ENCODE data around the gene CLSTN2. TPM values are rescaled to one million over a fixed set of nuclear protein-coding genes. Genes with fewer than 3 reads are reported as not detected.

CLSTN2 gene
- polyA plus RNA-seq, 4 donors = 0.92 to 2.0 (median 1.5) TPM

GRCh38 chr3:140315955-140316354 is 381.0 kb downstream of the CLSTN2 start:
- DNase-seq (ENCODE audit: low read depth in 4 of 4, low spot score in 2 of 4) = no peak

- DNase-seq (ENCODE audit: low read depth in 4 of 4, low spot score in 2 of 4) = no peak
Observed at GRCh38 chr3:140316466-140316865, 381.5 kb downstream of the CLSTN2 start.

- DNase-seq (ENCODE audit: low read depth in 4 of 4, low spot score in 2 of 4) = no peak
Observed at GRCh38 chr3:140316868-140317400, 381.9 kb downstream of the CLSTN2 start.

GRCh38 chr3:140319739-140320138 is 384.8 kb downstream of the CLSTN2 start:
- DNase-seq (ENCODE audit: low read depth in 4 of 4, low spot score in 2 of 4) = no peak

- DNase-seq (ENCODE audit: low read depth in 4 of 4, low spot score in 2 of 4) = no peak
Observed at GRCh38 chr3:140323561-140323960, 388.6 kb downstream of the CLSTN2 start.

DNA sequence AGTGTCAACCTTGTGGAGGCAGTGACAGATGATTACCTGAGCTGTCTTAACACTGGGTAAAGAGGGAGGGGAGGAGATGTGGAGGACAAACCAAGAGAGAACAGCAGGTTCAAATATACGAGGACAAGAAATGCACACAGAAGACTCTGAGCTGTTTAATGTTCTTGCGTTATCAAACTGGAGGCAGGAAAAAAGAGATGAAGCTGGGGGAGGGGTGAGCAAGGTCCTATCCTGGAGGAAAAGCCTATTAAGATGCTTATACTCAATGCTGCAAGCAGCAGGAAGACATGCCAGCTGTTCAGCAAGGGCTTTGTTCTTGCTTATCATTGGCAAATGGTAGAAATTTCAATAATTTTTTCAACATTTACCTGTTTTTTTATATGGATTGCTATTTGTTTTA is 397.1 kb downstream of the CLSTN2 start:
- DNase-seq (ENCODE audit: low read depth in 4 of 4, low spot score in 2 of 4) = no peak

DNA sequence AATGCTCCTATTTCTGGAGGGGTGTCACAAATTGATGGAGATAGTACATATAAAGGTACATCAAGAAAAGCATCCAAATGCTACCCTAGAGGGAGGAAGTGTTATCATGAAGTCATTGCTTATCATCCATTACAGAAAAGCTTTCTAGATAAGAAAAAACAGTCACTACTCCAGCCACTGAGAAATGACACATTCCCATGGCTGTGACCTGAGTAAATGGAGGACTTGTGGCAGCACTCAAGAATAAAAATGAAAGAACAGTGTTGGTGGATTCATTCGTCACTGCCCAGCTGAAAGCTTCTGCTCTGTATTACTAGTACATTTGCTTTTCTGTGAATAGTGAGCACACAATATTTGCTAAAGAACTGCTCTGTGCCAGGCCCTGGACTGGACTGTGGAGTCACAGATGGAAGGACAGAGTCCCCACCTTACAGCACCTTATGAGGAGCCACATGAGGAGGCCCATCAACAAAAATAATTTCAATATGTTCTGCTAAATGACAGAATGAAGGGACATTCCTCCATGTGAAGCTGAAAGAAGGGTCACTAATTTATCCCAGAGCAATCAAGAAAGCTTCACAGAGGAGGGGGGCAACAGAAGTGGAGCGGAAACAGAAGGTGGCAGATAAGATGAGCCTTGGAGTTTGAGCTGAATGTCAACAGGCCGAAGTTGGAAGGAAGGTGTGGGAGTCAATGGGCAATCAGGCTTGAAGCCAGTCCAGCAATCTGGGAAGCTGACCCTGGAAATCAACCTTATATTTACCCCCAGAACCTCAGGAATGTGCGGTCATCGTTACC is 399.3 kb downstream of the CLSTN2 start:
- no peak for DNase-seq (ENCODE audit: low read depth in 4 of 4, low spot score in 2 of 4)

GRCh38 chr3:140336465-140336864 is 401.5 kb downstream of the CLSTN2 start:
- no peak for DNase-seq (ENCODE audit: low read depth in 4 of 4, low spot score in 2 of 4)

- no peak for DNase-seq (ENCODE audit: low read depth in 4 of 4, low spot score in 2 of 4)
Observed at GRCh38 chr3:140338916-140339315, 403.9 kb downstream of the CLSTN2 start.

DNA sequence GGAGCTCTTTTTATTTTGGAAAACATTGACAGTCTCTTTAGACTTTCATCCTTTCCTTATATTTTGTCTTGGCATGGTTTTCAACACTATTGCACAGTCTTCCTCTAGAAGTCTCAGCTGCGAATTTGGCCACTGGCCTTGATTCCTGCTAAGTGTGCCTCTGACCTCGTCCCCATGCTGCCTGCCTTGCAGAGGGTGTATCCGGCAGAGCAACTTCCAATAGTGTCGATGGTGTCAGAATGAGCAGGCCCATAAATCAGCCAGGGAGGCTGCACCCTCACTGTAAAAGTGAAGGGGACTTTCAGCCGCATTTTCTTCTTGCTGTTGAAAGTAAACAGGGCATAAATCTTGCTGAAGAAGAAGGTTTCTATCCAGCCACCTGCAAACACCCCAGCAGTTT is 406.2 kb downstream of the CLSTN2 start:
- DNase-seq (ENCODE audit: low read depth in 4 of 4, low spot score in 2 of 4) = no peak

- DNase-seq (ENCODE audit: low read depth in 4 of 4, low spot score in 2 of 4) = no peak
Observed at GRCh38 chr3:140341817-140342403, 406.9 kb downstream of the CLSTN2 start.

DNA sequence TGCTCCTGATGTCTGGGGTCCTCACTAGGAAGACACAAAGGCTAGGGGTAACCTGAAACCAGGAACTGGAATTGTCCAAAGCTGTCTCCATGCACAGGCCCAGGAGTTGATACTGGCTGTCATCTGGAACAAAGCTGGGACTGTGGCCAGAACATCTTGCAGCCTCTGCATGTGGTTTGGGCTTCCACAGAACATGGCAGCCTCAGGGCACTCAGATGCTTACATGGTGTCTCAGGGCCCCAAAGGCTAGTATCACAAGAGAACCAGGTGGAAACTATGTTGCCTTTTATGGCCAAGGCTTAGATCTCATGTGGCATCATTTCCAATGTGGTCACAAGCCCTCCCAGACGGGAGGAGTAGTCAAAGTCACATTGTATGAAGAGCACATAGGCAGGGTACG is 407.7 kb downstream of the CLSTN2 start:
- no peak for DNase-seq (ENCODE audit: low read depth in 4 of 4, low spot score in 2 of 4)

- DNase-seq (ENCODE audit: low read depth in 4 of 4, low spot score in 2 of 4) = no peak
Observed at GRCh38 chr3:140343211-140344081, 408.5 kb downstream of the CLSTN2 start.

GRCh38 chr3:140344082-140344454 is 409.1 kb downstream of the CLSTN2 start:
- no peak for DNase-seq (ENCODE audit: low read depth in 4 of 4, low spot score in 2 of 4)

DNA sequence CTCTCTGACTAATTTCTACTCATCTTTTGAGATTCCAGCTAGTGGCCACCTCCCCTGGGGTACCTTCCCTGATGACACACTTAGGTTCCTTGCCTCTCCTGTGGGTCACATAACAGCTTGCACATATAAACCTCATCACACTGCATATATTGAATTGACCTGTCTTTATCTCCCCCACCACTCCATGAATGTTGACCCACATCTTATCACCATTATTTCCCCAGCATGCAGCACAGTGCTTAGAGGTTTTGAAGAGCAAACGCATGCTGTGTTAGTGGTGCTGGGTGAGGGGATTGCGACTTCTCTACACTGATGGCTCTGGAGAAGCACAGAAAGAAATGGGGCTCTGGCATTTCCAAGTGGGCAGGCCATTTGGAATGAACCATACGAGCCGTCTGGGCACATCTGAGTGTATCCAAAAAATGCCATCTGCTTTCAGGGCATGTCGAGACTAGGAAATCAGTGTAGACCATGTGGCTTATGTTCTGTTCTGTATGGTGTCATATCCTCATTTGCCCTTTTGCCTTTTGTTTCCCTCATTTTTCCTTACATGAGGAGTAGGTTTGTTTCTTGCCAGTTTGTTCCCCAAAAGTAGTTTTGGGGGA is 409.7 kb downstream of the CLSTN2 start:
- no peak for DNase-seq (ENCODE audit: low read depth in 4 of 4, low spot score in 2 of 4)

GRCh38 chr3:140347151-140347550 is 412.2 kb downstream of the CLSTN2 start:
- DNase-seq (ENCODE audit: low read depth in 4 of 4, low spot score in 2 of 4) = no peak

DNA sequence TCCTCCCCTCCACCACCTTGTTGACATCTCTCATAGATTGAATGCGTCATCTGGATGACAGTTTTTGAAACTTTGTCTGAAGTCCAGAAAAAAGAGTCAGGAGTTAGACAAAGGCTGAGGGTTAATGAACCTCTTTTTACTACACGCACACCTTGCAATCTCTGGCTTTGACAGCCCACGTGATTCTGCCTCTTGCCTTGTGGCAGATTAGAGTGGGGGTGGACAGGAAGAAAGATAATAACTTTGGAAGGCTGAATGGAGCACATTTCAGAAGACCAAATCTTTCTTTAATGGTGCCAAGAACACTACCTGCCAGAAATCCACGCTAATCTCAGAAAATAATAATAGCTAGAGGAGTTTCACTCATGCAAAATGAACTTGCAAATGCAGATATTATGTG is 415.0 kb downstream of the CLSTN2 start:
- no peak for DNase-seq (ENCODE audit: low read depth in 4 of 4, low spot score in 2 of 4)

DNA sequence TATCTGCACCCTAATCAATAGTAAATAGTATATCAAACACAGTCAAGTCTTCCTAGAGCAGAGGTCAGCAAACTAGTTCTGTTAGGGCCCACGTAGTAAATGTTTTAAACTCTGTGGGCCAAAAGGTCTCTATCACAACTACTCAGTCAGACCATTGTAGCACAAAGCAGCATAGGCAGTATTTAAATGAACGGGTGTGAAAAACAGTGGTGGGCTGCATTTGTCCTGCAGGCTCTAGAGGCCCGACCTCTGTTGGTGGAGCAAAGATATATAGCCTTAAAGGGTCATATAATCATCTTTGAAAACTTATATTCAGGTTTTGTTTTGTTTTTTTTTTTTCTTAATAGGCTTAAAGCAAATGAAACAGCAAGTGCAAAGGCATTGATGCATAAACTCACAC is 416.5 kb downstream of the CLSTN2 start:
- no peak for DNase-seq (ENCODE audit: low read depth in 4 of 4, low spot score in 2 of 4)

GRCh38 chr3:140355481-140355880 is 420.5 kb downstream of the CLSTN2 start:
- no peak for DNase-seq (ENCODE audit: low read depth in 4 of 4, low spot score in 2 of 4)

DNA sequence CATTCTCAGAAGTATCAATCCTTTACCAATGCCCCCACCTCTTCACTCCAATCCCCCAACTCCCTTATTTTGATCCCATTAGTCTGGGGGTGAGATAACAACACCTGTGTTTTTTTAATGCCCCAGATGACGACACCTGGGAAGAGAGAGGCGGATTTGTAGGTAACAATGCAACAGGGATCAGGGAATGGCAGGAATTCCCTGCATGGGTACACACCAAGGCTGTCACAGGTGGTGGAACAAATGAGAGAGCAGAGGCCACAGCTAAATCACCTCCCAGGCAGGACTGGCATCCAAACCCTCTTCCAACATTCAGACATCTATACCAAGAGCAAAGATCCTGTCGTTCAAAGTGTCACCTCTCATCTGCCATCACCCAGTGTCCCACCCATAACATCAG is 423.7 kb downstream of the CLSTN2 start:
- DNase-seq (ENCODE audit: low read depth in 4 of 4, low spot score in 2 of 4) = peak in 1 of 4 donors; percentile 28

Data from left renal cortex interstitium (tissue), 4 donors.